Jurkat, Clone E6-1 (cell line): ENCODE results near the gene LRRC28.

ENCODE experiments used
- DNase-seq: peaks from one replicate; pipeline ENCODE4 v3.0.0-alpha.2; 2011; ENCODE audit warnings: low read depth, low spot score
- H3K4me3 ChIP-seq: 2 replicates; pipeline ENCODE4 v1.5.1; 2011; ENCODE audit warnings: mild to moderate bottlenecking, low read length, control low read depth, moderate library complexity

The LRRC28 gene

DNA sequence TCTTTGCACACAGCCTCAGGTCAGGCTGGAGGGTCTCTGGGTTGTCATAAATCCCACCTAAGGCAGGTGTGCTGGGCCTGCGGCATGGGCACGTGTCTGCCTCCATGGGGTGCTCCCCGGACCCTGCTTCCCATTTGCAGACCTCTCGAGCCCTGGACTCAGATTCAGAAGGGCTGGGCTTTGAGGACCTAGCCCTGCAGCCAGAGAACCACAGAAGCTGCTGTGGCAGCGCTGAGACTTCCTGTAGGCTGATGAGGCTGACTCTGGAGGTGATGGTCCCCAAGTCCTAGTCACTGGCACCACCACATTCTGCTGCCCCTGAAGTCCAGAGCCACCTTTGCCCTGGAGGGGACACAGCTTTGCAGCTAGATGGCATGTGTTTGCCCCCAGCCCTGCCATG, 156.4 kb downstream of the LRRC28 start:
- no peak for DNase-seq
- no peak overlapping the region for H3K4me3 ChIP-seq

DNA sequence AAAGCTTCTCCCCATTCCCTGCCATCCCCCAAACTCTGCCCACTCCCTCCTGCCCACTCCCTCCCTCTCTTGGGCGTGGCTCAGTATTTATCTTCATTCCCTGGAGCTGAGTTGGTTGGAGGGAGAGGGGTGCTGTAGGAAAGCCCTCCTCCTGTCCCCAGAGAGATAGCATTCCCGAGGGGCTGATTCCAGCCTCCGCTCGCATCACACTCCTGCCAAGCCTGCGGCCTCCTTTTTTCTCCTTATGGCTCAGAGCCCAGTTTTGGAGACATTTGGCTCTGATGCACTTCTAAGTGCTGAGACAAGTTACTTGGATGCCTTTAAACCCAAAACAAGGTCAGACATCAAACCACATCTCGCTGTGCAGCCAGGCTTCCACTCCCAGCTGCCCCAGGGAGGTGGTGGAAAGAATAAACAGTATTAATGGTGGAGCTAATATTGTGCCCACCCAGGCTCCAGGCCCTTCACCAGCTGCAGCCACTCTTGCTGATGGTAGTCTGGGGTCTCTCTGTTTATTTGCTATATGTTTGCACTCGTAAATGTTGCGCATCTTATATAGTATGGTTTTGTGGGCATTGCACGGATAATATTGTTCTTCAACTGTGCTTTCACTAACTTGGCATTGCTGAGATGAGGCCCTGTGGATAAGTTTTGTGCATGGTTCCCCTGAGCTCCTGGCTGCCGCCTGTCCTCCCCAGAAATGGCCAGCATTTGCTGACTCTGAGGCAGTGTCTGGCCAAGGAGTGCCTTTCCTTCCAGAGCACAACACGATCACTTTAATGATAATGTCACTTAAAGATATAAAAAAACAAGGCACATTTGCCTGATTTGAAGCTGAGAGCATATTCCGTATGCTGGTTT, 157.2 kb downstream of the LRRC28 start:
- no peak overlapping the region for H3K4me3 ChIP-seq
- no peak for DNase-seq

DNA sequence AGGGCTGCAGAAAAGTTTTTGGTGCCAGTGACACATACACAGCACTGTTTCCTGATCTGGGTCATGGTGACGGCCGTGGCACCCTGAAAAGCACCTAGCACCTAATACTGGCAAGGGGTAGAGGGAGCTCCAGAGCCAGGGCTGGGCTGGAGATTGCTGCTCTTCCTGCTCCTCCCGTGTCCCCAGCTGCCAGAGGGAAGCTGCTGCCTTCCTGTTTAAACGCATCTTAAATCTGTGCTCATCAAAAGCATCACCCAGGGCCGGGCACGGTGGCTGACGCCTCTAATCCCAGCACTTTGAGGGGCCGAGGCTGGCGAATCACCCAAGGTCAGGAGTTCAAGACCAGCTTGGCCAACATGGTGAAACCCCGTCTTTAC, 157.8 kb downstream of the LRRC28 start:
- DNase-seq = no peak
- H3K4me3 ChIP-seq = no peak overlapping the region

DNA sequence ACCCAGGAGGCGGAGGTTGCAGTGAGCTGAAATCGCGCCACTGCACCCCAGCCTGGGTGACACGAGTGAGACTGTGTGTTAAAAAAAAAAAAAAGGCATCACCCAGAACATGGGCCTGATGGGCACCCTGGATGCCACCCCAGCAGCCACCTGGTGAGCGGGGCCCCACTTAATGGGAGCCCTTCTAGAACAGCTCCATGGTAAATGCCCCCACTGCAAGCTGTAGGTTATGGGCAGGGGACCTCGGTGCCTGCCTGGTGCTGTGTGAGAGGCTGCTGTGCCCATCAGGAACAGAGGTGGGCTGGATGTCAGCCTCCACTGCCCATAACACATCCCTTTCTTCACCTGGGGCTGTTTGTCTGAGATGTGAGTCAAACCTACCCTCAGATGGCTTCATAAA, 158.3 kb downstream of the LRRC28 start:
- no peak overlapping the region for H3K4me3 ChIP-seq
- no peak for DNase-seq

DNA sequence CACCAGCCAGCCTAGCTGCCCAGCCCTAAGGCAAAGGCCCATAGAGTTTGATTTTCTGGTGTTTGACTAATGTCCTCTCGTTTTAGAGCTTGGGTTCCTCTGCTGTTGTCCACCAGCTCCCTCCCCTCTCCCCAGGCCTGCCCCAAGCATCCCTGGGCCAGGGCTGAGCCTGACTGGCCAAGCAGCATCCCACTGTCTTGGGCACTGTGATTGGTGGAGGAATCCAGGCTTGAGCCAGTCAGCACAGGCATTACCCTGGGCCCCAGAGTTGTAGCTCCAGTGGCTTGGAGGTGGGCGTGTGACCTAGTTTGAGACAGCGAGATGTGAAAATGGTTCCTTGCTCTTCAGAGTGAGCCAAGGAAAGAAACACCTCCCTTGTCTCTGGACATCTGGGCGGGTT, 159.2 kb downstream of the LRRC28 start:
- no peak for DNase-seq
- H3K4me3 ChIP-seq = no peak overlapping the region

DNA sequence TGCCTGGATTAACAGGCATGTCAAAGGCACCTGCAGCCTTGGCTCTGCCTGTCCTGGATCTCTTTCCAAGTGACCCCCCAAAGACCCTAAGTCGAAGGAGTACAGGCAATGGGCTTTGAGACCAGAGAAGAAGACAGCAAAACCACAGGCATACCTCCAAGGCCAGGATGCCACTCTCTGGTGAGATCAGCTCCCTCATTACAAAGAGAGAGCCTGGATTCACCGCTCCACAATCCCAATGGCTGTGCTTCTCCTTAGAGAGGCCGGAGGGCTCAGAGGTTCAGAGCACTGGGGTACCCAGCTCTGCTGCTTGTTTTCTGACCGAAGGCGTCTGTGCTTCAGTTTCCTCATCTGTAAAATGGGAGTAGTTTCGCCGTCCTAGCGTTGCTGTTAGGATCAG, 160.0 kb downstream of the LRRC28 start:
- no peak for DNase-seq
- H3K4me3 ChIP-seq = no peak overlapping the region

DNA sequence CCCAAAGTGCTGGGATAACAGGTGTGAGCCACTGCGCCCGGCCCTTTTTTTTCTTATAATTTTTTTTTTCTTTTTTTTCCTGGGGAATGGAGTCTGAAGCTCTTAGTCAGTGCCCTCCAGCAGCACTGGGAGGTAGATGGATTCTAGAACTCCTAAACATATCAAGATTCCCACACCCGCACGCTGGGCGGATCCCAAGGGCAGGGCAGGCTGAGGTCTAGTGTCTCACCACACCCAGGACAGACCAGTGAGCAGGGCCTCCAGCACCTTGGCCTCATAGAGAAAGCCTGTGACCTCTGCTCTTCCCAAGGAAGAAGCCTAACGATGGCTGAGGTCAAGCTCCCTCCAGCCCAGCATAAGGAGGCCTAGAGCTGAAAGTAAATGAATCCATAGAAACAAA, 160.8 kb downstream of the LRRC28 start:
- no peak for DNase-seq

DNA sequence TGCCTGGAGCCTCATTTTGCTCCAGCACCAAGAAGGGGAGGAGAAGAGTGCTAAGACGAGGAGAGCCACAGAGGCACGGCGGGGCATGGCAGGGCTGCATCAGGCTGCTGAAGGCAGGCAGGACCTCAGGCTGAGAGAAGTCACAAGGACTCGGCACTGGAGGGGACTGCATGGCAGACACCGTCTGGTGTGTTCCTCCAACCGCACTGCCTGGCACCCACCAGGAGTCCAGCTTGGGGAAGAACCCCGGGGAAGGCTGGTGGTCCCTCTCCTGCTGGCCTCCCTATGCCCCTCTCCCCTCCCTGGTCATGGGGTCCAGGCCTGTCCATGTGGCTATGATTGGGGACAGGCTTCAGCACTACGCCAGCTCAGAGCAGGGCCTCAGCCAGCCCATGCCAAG, 161.3 kb downstream of the LRRC28 start:
- no peak overlapping the region for H3K4me3 ChIP-seq
- DNase-seq = no peak

More for the DNA sequence above, 160.8 kb downstream of the LRRC28 start:
- H3K4me3 ChIP-seq = no peak overlapping the region

DNA sequence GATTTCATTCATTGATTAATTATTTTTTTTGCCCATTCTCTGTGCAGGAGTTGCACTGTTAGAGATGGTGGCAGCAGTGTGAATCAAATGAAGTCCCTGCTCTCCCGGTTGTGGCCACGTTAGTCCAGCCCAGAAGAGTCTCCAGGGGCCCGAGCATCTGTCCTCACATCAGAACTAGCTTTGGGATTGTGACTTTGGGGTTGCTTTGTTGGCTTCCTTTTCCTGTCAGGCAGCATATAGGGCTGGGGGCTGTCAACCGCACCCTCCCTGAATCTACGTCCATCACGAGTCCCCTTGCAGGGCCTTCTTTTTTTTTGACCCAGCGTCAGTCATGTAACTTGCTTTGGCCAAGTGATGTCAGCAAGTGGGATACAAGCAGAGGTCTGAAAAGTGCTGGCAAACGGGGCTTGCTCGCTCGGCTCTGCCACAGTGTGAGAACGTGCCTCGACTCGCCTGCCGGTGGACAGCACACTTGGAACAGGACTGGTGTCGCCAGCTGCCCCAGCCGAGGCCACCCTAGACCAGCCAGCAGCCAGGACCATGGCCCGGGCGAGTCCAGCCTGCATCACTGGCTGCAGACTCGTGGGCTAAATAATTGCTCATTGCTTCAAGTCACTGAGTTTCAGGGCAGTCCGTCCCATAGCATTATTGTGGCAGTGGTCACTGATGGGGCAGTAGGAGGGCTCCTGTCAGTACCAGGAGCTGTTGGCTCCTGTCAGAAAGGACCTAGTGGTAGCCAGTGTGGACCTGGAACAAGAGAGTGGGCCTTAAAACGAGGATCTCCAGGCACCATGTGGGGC, 162.9 kb downstream of the LRRC28 start:
- no peak overlapping the region for H3K4me3 ChIP-seq

DNA sequence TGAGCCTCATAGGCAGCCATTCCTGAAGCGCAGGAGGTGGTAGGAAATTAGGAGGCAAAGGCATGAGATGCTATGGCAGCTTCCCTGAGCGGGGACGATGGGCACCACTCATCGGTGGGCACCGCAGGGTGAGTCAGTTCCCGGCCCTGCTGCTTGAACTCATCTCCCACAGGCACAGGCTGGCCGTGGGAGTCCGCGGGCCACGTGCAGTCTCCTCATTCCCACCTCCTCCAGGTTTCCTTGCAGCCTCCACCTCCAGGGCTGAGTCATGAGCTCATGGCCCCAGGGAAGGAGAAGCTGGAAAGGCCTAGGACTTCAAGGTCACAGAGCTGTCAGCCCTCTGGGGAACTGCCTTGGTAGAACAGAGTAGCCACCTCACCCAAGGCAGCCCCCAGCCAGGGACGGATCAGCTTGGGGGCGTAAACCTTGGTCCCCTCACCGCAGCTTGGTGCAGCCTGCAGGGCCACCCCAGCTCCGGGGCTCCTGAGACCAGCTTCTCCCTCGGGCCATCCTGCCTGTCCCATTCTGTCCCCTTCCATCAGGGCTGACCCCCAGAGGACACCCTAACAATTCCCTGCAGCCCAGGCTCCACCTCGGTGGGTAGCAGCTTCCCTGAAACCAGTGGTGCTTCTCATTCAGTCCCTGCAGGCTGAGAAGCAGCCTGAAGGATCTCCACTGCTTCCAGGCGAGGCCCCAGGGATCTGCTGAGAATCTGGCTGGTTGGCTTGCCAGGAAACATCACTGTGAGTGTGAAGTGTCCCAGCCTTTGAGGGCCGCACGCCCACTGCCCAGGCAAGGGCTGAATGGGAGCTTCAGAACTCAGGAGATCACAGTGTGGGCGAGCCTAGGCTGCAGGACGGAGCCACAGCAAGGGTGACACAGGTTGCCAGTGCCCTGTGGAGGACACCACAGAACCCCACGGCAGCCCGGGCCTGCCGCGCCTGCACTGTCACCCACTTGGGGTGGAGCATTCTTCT, 163.8 kb downstream of the LRRC28 start:
- no peak overlapping the region for H3K4me3 ChIP-seq
- no peak for DNase-seq

More for the DNA sequence above, 162.9 kb downstream of the LRRC28 start:
- DNase-seq = no peak

DNA sequence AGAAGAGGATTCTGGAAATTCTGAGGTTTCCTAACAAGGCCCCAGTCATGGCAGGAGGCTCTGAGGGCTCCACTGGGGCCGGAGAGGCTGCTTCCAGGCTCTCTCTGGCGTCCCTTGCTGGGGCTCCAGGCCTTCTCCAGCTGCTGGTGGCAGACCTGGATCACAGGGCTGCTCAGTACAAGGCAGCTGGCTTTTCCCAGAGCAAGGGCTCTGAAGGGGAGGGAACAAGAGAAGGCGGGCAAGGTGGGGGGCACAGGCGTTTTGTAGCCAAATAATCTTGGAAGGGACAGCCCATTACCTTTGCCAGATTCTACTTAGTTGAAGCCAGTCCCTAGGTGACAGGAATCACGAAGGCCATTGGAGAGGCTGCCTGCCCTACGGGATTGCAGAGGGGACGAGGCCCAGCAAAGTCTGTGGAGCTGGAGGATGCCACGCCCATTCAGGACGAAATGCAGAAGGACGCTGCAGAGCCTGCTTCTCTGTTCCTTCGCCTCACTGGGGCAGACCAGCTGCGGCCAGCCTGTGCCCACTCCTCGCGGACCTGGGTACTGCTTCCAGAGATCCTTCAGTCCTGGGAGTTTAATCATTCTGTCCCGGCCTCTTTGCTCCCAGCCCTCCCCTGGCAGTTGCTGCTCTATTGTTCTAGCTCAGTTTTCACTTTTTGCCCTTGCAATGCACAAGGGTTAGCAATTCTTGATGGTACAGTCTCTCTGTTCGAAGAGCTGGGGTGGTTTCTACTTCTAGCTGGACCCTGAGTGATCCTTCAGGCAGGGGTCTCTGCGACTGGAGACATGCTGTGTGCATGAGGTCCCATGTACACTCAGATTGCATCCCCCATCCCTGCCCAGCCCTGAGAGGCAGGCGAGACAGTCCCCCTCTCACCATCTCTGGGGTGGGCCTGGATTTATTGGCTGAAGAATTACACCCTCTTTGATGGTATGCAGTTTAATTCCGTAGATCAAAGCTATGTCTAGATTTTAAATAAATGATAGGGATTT, 165.2 kb downstream of the LRRC28 start:
- H3K4me3 ChIP-seq = no peak overlapping the region

DNA sequence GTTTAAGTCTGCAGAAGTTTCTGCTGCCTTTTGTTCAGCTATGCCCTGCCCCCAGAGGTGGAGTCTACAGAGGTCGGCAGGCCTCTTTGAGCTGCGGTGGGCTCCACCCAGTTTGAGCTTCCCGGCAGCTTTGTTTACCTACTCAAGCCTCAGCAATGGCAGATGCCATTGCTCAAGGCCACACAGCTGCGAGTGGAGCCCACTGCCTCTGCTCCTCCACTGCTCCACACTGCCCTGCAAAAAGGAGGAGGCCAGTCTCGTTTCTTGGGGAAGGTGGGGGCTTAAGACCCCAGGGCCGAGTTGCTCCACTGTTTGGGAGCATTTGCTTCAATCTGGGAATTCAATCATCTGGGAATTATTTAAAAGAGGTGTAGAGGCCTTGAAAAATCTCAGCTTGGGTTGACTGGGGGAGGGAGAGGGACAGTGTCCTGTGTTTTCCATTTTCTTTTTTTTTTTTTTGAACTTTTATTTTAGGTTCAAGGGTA, 169.9 kb downstream of the LRRC28 start:
- no peak overlapping the region for H3K4me3 ChIP-seq
- no peak for DNase-seq

More for the DNA sequence above, 165.2 kb downstream of the LRRC28 start:
- no peak for DNase-seq

DNA sequence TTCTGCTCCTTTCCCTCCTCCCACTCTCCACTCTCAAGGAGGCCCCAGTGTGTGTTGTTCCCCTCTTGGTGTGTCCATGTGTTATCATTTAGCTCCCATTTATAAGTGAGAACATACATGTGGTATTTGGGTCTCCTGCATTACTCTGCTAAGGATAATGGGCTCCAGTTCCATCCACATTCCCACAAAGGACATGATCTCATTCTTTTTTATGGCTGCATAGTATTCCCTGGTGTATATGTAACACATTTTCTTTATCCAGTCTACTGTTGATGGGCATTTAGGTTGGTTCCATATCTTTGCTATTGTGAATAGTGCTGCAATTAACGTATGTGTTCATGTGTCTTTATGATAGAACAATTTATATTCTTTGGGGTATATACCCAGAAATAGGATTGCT, 170.5 kb downstream of the LRRC28 start:
- no peak for DNase-seq
- H3K4me3 ChIP-seq = no peak overlapping the region

DNA sequence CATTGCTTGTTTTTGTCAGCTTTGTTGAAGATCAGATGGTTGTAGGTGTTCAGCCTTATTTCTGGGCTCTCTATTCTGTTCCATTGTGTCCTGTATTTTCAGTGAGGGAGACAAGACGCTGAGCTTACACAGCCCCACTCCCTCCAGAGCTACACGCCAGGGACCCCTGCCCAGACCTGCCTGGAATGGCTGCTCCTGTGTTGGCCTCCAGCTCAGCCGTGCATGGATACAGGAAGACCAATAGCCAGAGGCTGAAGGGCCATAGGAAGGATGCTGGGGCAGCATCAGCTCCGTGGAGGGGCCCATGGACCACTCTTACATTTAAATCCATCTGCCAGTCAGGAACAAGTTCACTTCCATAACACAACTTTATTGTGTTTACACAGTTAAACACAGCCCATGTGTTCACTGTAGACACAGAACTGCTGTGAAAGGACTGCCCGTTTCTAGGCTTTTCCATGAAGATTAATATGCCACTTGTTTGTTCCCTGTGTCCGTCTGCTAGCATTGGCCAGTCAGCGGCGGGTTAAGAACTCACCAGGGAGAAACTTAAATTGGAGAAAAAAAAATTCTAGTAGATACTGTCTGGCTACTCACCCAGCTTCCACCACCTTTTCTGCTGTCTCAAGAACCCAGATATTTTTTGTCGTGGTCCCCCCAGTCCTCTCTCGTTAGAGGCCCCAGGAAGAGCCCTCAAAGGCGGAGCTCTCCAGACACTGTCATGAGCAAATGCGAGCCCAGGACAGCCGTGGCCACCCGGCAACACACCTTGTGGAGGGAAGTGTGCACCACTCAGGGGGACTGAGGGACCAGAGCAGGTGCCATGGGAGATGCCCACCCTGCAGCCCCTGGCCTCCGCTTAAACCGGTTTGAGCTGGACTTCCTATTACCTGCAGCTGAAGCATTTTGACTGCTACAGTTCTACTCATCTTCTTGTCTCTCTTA, 172.2 kb downstream of the LRRC28 start:
- DNase-seq = no peak
- H3K4me3 ChIP-seq = no peak overlapping the region

DNA sequence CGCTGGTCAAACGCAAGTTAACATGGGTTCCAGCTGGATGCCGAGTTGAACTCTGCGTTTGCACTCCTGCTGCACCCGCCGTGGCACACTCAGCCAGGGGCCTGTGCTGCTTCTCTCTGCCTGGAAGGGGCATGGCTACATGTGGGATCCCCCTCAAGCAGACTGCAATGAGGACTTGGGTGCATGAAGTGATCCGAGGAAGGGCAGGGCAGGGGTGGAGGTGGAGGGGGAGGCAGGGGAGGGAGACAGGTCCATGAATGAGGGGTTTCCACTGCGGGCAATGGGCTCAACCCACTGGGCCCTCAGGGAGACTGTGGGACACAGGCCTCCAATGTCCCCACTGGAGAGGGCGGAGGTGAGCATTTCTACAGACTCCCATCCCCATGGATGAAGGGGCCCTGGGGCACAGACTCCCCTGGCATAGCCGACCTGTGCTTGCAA, 172.9 kb downstream of the LRRC28 start:
- DNase-seq = no peak
- H3K4me3 ChIP-seq = no peak overlapping the region

DNA sequence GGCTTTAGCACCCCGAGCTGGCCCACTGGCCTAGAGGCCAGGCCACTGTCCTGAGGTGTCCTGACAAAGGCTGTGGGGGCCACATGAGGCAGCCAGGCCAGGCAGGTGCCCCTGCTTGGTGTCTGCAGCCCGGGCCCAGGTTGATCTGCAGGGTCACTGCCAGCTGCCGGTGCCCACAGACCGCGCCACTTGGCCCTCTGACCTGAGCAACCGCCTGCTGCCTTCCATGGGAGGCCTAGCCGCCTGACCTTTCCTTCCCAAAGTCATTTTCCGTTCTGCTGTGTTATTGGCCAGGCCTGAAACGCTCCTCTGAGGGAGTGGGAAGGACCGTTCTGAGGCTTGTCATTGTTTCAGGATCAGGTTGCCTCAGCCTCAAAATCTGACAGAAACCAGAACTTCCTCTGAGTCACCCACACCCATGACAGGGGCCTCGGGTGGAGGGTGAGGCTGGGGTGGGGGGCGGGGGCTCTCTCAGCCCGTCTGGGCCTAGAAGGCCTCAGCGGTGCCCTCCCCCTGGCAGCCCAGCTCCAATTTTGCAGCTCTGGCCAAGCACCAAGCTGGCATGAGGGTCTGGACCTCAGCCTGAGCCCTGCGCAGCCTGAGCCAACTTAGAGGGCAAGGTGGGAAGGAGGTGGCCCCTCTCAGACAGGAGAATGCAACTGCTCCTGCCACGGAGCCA, 173.8 kb downstream of the LRRC28 start:
- DNase-seq = no peak
- no peak overlapping the region for H3K4me3 ChIP-seq
